Activated T-helper 1 cell treated with anti-CD3 and anti-CD28 coated beads, Interleukin-12 subunit alpha, Interleukin-12 subunit beta, Interleukin-2, Interleukin-4 antibody, amounts not matched to agents 30 ng/mL and 10 ng/mL and 1 ng/mL, durations not matched to agents 14 hours and 24 hours and 36 hours (primary cell): Measurements from ENCODE around the gene MVB12B. TPM values are rescaled to one million over a fixed set of nuclear protein-coding genes. Genes with fewer than 3 reads are reported as not detected.

ENCODE experiments used
- DNase-seq: peaks from one replicate; pipeline ENCODE4 v3.0.0; 2021; ENCODE audit warnings: low spot score
- H3K27ac Mint-ChIP-seq: one replicate; pipeline ENCODE4 v1.8.0; 2021; ENCODE audit warnings: mild to moderate bottlenecking, mixed read lengths
- H3K27me3 Mint-ChIP-seq: one replicate; pipeline ENCODE4 v1.8.0; 2022; ENCODE audit warnings: mild to moderate bottlenecking, moderate library complexity, mixed read lengths; ENCODE audit not compliant: insufficient read depth
- H3K36me3 Mint-ChIP-seq: one replicate; pipeline ENCODE4 v1.8.0; 2021; ENCODE audit warnings: low read depth, mixed read lengths
- H3K4me1 Mint-ChIP-seq: one replicate; pipeline ENCODE4 v1.8.0; 2021; ENCODE audit warnings: low read depth, mixed read lengths
- H3K4me3 Mint-ChIP-seq: one replicate; pipeline ENCODE4 v1.8.0; 2021; ENCODE audit warnings: mild to moderate bottlenecking, moderate library complexity, mixed read lengths
- H3K9me3 Mint-ChIP-seq: one replicate; pipeline ENCODE4 v1.8.0; 2021; ENCODE audit warnings: mixed read lengths
- intact Hi-C: fragments of 100-400 bp; cut with micrococcal nuclease; formaldehyde crosslinking; loops from one replicate; pipeline ENCODE4 v1.15.1; 2024
- total RNA-seq: library from RNA; stranded (reverse); gene quantifications from 2 replicates; pipeline ENCODE4 v1.2.3, GENCODE V29; 2022

MVB12B gene
- total RNA-seq, 1 donor from 2014 or later = 1.1 TPM

DNA sequence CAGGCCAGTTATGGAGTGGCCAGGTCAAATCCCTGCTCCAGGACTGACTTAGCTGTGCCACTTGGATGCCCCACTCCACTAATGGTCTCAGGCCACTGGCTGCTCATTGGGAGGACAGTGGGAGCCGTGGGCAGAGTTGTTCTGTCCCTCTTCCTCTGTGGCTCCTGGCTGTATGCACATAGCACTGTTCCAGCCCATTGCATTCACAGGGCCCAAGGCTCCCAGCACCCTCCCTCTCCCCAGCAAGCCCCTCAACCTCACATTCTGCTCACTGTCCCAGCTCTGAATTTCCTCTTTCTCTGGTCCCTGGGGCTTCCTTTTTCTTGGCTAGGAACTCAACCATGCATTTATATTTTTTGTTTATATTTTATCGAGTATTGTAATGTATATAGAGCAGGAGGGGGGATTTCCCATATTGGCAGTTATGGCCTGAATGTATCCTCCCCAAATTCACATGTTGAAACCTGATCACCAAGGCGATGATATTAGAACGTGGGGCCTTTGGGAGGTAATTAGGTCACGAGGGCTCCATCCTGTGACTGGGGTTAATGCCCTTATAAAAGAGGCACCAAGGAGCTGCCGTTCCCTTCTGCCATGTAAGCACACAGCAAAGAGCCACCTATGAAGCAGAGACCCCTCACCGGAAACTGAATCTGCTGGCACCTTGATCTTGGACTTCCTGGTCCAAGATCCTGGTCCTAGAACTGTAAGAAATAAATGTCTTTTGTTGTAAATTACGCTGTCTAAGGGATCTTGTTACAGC lies 17.0 kb upstream of the MVB12B start:
- Mint-ChIP-seq H3K4me3 (no peak overlapping the region), H3K36me3 (no peaks in the 10 kb centered on the region), H3K4me1 (no peaks in the 10 kb centered on the region), H3K27ac (no peak overlapping the region), H3K9me3 (no peaks in the 10 kb centered on the region), H3K27me3 (peaks cover 5% of the 10 kb centered on the region)
- no peak for DNase-seq
- intact Hi-C loops = no loop called here

GRCh38 chr9:126312584-126313551 lies 13.8 kb upstream of the MVB12B start:
- Mint-ChIP-seq H3K27ac (no peak overlapping the region), H3K9me3 (no peaks in the 10 kb centered on the region), H3K4me3 (no peak overlapping the region), H3K4me1 (no peaks in the 10 kb centered on the region), H3K36me3 (no peaks in the 10 kb centered on the region), H3K27me3 (peaks cover 8% of the 10 kb centered on the region)
- DNase-seq = no peak
- intact Hi-C loops = no loop called here

- Mint-ChIP-seq H3K27ac (no peak overlapping the region), H3K36me3 (peaks cover 1% of the 10 kb centered on the region), H3K4me1 (no peaks in the 10 kb centered on the region), H3K4me3 (no peak overlapping the region), H3K27me3 (peaks cover 7% of the 10 kb centered on the region), H3K9me3 (no peaks in the 10 kb centered on the region)
- DNase-seq = no peak
- intact Hi-C loops = no loop called here
Measured at GRCh38 chr9:126316085-126316655, 10.5 kb upstream of the MVB12B start.

GRCh38 chr9:126317513-126317912 lies 9.1 kb upstream of the MVB12B start:
- peaks cover 7% of the 10 kb centered on the region for H3K27me3 Mint-ChIP-seq
- intact Hi-C loops = no loop called here
- DNase-seq = no peak
- H3K9me3 Mint-ChIP-seq = no peaks in the 10 kb centered on the region
- peaks cover 1% of the 10 kb centered on the region for H3K36me3 Mint-ChIP-seq
- no peak overlapping the region for H3K4me3 Mint-ChIP-seq
- no peak overlapping the region for H3K27ac Mint-ChIP-seq
- no peaks in the 10 kb centered on the region for H3K4me1 Mint-ChIP-seq

DNA sequence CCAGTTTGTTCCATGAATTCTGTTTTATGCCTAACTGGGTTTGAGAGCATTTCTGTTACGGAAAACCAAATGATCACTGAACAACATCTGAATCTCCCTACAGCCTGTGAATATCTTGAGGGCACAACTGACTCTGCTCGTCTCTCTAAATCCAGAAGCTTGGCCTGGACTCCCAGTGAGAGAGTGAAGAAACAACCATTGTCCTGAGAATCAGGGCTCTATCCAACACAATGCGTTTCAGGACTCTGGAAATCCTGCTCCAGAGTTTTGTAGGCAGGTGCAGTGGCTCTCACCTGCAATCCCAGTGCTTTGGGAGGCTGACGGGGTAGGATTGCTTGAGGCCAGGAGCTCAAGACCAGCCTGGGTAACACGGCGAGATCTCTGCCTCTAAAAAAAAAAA lies 7.8 kb upstream of the MVB12B start:
- peaks cover 1% of the 10 kb centered on the region for H3K36me3 Mint-ChIP-seq
- no peak overlapping the region for H3K27ac Mint-ChIP-seq
- peaks cover 4% of the 10 kb centered on the region for H3K9me3 Mint-ChIP-seq
- peaks cover 4% of the 10 kb centered on the region for H3K27me3 Mint-ChIP-seq
- no peaks in the 10 kb centered on the region for H3K4me1 Mint-ChIP-seq
- DNase-seq = no peak
- no peak overlapping the region for H3K4me3 Mint-ChIP-seq
- intact Hi-C loops = no loop called here

DNA sequence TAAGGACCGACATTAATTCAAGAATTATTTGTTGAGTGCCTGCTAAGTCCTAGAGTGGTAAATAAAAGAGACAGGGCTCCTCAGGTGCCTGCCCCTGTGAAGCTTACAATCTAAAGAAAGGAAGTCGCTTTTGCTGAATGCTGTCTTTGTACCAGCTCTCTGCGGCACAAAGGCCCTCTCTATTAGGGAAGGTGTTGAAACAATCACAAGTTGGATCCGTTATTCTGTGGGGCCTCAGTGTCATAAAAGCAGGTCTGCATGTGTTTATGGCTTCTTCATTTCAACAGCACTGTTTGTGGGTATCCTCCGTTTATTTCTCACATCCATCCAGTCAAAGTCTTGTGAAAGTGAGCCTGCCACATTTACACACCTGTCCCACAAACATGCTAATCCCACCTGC lies 7.0 kb upstream of the MVB12B start:
- H3K27me3 Mint-ChIP-seq = peaks cover 4% of the 10 kb centered on the region
- H3K9me3 Mint-ChIP-seq = peaks cover 9% of the 10 kb centered on the region
- no peaks in the 10 kb centered on the region for H3K4me1 Mint-ChIP-seq
- no peak overlapping the region for H3K4me3 Mint-ChIP-seq
- intact Hi-C loops = loop anchor here (5.0 kb wide), 1 partner anchor 153 kb away; no protein-coding TSS in a partner anchor
- no peak for DNase-seq
- H3K27ac Mint-ChIP-seq = no peak overlapping the region
- peaks cover 1% of the 10 kb centered on the region for H3K36me3 Mint-ChIP-seq

- Mint-ChIP-seq H3K27me3 (peaks cover 7% of the 10 kb centered on the region), H3K9me3 (peaks cover 9% of the 10 kb centered on the region), H3K27ac (no peak overlapping the region), H3K4me1 (no peaks in the 10 kb centered on the region), H3K36me3 (peaks cover 1% of the 10 kb centered on the region), H3K4me3 (no peak overlapping the region)
- intact Hi-C loops = loop anchor here (5.0 kb wide), 1 partner anchor 152 kb away; no protein-coding TSS in a partner anchor
- no peak for DNase-seq
Measured at GRCh38 chr9:126320158-126320922, 6.3 kb upstream of the MVB12B start.

DNA sequence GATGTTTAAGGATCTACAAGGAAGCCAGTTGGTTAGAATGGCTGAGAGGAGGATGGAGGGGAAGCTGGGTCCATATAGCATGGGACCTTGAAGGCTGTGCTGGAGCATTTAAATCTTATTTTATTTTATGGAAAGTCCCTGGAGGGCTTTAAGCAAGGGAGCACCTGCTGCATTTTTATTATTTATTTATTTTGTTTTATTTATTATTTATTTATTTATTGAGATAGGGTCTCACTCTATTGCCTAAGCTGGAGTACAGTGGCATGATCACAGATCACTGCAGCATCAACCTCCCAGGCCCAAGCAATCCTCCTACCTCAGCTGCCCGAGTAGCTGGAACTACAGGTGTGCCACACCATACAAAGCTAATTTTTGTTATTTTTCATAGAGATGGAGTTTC lies 4.9 kb upstream of the MVB12B start:
- intact Hi-C loops = loop anchor here (5.0 kb wide), 1 partner anchor 151 kb away; no protein-coding TSS in a partner anchor
- Mint-ChIP-seq H3K27ac (no peak overlapping the region), H3K27me3 (peaks cover 13% of the 10 kb centered on the region), H3K9me3 (peaks cover 9% of the 10 kb centered on the region), H3K36me3 (peaks cover 1% of the 10 kb centered on the region), H3K4me3 (no peak overlapping the region), H3K4me1 (no peaks in the 10 kb centered on the region)
- DNase-seq = no peak

DNA sequence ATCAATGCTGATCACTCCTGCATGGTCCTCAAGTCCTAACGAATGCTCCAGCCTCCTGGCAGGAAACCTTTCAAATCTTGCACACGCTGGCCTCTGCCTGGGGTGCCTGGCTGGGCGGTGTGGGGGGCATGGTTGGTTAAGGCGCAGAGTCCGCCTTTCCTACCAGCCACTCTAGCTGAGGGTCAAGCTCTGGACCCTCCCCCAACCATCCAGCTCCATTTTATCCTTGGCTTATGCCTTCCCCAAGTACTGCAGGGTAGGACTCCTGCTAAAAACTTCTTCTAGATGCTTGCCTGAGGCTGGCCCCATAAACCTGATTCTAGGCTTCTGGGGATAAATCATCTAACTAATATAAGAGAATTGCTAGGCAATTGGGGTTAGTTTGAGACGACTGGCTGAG lies 808 bp upstream of the MVB12B start:
- intact Hi-C loops = loop anchor here (2.0 to 5.0 kb wide), 2 partner anchors 71 to 166 kb away; no protein-coding TSS in a partner anchor
- DNase-seq = no peak
- peaks cover 25% of the 10 kb centered on the region for H3K27me3 Mint-ChIP-seq
- H3K9me3 Mint-ChIP-seq = peaks cover 9% of the 10 kb centered on the region
- H3K27ac Mint-ChIP-seq = peak overlapping the region; percentile 54
- H3K4me1 Mint-ChIP-seq = peaks cover 18% of the 10 kb centered on the region
- no peaks in the 10 kb centered on the region for H3K36me3 Mint-ChIP-seq
- H3K4me3 Mint-ChIP-seq = peak overlapping the region; percentile 77

DNA sequence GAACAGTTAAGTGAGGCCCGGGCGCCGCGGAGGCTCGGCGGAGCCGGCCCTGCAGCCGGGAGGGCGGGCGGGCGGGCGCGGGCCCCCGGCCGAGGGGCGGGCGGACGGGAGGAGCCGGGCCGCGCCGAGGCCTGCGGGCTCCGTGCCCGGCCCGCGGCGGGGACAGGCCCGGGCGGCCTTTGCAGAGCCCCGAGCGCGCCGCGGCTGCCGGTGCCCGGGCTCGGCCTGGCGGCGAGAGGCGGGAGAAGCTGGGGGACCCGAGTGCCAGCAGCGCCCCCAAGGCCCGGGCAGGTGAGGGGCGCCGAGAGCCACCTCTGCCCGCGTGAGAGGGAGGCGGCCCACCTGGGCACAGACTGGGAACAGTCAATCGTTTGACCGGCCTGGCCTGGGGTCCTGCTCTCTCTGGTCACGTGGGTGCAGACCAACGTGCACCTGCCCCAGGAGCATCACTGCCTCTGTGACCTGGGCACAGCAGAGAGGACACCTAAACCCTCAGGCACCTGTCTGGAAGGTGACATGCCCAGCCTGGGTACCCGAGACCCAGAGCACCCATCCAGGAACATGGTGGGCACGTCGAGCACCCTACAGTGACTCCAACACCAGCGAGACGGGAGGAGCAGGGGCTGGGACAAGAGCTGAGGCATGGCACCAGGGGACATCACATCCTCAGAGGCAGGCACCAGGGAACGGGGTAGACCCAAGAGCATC lies 531 bp downstream of the MVB12B start:
- Mint-ChIP-seq H3K27me3 (peaks cover 32% of the 10 kb centered on the region), H3K4me1 (peaks cover 18% of the 10 kb centered on the region), H3K27ac (no peak overlapping the region), H3K36me3 (no peaks in the 10 kb centered on the region), H3K9me3 (peaks cover 9% of the 10 kb centered on the region), H3K4me3 (peak overlapping the region; percentile 74)
- intact Hi-C loops = loop anchor here (2.0 to 5.0 kb wide), 2 partner anchors 70 to 165 kb away; no protein-coding TSS in a partner anchor
- DNase-seq = no peak

DNA sequence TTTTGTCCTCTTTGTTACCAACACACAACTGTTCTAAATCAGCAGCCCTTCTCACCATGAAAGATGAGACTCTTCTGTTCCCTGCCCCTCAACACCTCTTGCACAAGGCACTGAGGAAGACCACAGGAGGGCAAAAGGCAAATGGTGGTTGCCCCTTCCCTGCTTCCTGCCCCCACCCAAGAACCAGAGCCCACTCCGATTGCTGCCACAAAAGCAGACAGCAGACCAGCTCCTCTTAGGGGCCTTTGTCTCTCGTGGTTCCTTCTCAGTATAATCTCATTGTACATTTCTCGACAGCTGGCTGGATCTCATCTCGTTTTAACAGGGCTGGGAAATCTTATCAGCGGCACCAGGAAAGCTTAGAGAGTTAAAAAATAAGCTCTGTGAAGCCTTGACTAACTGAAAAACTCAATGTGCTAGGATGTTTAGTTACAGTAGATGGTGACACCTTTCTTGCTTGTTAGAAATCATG lies 1.1 kb downstream of the MVB12B start:
- peaks cover 9% of the 10 kb centered on the region for H3K9me3 Mint-ChIP-seq
- H3K4me3 Mint-ChIP-seq = peak overlapping the region; percentile 74
- H3K27ac Mint-ChIP-seq = no peak overlapping the region
- no peaks in the 10 kb centered on the region for H3K36me3 Mint-ChIP-seq
- H3K27me3 Mint-ChIP-seq = peaks cover 33% of the 10 kb centered on the region
- DNase-seq = no peak
- H3K4me1 Mint-ChIP-seq = peaks cover 18% of the 10 kb centered on the region
- intact Hi-C loops = loop anchor here (2.0 to 5.0 kb wide), 2 partner anchors 69 to 165 kb away; no protein-coding TSS in a partner anchor
